Inferior parietal cortex (tissue), 1 donor: ENCODE data around the gene KLHL25.

Experiments used
- DNase-seq: peaks from one replicate; pipeline ENCODE4 v3.0.0-alpha.2; 2016; ENCODE audit errors: extremely low spot score

KLHL25 gene

DNA sequence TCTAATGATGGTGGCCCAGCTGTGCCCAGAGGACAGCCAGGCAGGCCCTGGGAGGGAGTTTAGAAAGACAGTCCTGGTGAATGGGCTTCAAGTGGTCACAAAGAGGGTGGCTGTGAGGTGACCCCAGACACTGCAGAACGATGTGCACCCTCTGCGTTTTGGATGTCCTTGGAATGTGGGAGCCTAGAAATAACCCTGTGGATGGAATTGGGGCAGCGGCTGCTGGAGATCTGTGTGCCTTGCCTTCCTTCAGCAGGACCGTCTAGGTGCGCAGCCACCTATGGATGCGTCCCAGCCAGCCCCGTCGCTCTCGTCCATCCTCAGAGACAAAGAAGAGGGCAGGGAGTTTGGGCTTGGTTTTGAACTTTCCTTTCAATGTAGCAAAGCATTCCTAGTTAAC, 46.5 kb downstream of the KLHL25 start:
- DNase-seq = no peak

DNA sequence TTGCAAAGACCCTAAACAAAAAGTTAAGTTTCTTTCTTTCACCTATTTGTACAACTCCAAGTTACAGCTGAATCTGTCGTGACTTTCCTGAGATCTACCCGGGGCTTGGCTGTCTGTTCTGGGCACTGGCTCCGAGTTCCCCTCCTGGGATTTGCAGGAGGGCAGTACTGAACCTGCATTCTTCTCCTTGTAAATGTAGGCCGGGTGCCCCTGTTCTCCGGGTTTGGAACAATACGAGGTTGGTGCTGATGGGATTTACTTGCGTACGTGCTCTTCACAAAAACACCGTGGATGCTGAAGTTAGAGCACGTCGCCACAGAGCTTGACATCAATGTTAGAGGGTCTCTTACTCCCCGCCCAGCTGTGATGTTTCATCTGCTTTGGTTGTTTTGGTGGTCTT, 48.1 kb downstream of the KLHL25 start:
- DNase-seq = no peak

DNA sequence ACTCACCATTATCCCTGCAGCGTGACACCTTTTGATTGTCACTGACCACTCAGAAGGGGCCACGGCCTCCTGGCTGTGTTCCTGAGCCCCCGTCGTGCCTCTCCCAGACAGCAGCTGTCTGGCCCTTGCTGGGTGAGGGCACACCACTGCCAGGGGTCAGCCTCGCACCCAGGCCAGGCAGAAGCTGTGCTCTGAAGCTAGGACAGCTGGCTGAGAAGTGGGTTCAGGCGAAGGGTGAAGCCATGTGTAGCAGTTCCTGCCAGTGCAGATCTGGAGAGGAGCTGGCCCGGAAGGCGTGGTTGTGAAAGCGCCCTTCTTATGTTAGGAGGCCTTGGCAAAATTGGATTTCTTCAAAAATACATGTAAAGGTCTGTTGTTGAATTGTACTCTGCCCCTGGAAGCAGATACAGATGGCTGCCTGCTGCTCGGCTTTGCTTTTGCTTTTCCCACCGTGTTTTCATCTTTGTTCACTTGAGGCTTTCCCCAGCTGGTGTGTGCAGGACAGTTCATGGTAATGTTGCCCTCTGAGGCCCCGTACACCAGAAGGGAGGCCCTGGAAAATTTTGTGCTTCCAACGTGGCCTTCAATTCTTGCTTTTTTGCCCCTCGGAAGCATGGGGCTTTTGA, 49.1 kb downstream of the KLHL25 start:
- no peak for DNase-seq

DNA sequence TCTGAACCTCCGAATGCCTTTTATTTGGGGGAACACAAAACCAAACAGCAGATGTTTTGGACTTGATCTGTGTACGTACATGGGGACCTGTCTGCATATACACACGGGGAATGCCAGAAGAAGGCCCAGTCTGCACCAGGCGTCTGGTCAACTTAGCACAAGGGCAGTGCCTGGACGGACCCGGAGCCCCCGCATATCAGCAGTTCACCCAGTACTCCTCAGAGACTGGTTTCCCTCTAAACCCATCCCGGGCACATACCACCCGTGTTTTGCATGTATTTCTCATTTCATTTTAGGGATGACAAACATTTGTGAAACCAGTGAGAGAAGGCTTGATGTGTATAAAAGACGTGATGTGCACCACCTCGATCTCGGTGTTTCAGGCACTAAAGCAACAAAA, 49.7 kb downstream of the KLHL25 start:
- no peak for DNase-seq

DNA sequence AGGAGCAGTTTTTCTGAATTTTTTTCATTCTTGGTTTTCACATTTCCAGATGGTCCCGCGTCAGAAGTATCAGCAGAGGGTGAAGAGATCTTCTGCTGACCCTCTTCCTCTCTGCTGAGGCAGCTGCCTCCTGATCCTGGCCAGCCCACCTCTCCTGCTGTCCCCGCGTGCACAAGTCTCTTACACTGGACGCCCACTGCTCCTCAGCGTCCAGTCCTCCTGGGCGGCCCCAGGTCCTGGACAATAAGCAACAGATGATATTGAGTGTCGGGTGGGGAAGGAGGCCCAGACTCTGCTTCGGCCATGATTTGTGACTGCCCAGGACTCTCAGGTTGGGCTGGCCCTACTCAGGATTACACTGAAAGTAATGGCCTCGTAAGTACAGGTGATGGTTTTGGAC, 50.1 kb downstream of the KLHL25 start:
- DNase-seq = no peak

DNA sequence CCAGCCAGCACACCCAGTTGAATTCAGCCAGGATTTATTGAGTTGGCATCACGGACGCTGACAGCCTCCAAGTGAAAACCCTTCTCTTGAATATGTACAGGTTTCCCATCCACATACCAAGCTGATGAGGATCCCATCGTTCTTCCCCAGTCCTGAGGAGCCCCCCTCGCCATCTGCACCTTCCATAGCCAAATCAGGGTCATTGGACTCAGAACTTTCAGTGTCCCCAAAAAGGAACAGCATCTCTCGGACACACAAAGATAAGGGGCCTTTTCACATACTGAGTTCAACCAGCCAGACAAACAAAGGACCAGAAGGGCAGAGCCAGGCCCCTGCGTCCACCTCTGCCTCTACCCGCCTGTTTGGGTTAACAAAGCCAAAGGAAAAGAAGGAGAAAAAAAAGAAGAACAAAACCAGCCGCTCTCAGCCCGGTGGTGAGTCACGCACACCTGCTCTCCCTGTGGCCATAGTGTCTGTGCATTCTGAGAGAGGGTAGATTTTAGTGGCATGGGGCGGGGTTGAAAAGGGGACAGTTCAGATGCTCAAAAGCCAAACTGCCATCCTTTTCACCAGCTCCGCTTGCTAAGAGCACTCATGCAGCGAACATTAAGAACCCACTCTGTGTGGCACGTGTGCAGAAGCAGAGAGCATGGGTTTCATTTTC, 51.2 kb downstream of the KLHL25 start:
- no peak for DNase-seq

DNA sequence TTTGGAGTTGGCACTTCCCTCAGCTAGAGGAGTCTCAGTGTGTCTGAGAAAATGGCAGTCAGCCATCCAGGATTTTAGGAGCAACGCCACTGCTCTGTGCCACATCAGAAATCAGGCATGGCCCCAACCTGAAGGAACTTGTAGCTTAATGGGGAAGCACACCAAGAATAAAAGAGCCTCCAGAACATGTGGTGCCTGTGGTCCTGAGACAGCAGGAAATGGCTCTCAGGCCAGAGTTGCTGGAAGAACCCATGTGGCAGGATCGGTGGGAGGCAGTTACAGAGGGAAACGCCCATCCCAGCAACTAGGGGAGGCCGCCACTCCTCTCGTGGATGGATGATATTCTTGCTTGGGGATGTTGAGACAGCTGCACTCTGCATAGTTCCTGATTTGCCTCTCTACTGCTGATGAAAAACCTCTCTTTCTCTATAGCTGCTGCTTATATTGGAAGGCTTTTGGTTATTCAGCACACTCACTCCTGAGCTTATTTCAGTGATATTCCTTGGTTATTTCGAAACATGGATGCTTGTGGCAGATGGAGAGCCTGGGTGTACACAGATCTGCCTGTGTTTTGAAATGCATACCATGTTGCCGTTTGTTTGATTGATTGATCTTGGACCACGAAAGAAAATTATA, 52.4 kb downstream of the KLHL25 start:
- DNase-seq = peak; percentile 47

DNA sequence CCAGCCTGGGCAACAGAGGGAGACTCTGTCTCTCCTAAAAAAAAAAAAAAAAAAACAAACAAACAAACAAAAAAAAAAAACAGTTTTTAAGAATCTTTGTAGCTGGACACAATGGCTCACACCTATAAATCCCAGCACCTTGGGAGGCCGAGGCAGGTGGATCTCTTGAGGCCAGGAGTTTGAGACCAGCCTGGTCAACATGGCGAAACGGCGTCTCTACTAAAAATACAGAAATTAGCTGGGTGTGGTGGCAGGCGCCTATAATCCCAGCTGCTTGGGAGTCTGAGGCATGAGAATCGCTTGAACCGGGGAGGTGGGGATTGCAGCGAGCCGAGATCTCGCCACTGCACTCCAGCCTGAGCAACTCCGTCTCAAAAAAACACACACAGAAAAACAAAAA, 53.1 kb downstream of the KLHL25 start:
- no peak for DNase-seq

- no peak for DNase-seq
Measured at GRCh38 chr15:85741021-85741421, 53.7 kb downstream of the KLHL25 start.

GRCh38 chr15:85737061-85737460, 57.7 kb downstream of the KLHL25 start:
- no peak for DNase-seq

DNA sequence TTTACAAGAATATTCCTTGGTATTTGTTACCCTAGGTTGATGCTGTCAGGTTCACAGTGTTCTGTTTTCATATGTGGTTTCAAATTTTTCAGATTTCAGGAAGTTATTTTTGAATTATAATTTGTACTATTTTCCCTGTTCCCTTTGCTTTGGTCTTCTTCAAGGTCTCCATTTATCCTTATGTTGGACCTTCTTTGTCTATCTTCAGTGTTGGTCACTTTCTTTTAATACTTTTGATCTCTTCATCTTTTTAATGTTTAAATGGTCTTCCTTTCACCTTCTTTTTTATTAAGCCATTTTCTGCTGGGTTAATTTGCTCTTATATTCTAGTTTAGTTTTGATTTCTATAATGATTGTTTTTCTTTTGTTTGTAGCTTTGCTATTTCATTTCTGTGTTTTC, 61.3 kb downstream of the KLHL25 start:
- DNase-seq = no peak

DNA sequence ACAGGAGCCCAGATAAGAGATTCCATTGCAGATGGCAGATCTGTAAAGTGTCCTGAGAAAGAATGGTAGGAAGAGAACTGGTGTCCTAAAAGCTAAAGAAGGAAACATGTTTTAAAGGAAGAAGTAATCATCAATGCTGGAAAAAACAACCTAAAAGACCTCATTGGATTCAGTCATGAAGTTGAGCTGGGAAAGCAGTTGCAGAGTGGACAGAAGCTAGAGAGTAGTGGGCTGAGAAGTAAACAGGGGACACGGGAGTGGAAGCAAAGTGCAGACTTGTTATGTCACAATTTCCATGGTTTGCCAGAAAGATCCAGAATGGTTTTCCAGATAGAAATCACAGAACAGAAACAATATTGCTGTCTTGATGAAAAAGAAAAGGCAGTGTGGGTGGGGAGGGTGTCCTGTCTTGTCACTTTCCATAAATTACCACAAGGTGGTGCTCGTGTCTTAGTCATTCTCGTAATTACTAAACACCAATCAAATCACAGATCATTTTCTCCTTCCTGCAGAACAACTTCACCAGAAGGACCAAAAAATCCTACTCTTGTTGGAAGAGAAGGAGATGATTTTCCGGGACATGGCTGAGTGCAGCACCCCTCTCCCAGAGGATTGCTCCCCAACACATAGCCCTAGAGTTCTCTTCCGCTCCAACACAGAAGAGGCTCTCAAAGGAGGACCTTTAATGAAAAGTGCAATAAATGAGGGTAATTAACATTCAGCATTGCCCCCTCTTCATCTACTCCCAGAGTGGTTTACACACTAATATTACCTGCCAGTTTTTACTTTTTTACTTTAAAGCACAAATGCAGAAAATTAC, 64.5 kb downstream of the KLHL25 start:
- peak; percentile 87 for DNase-seq

GRCh38 chr15:85727068-85727467, 67.7 kb downstream of the KLHL25 start:
- no peak for DNase-seq

GRCh38 chr15:85726454-85726853, 68.3 kb downstream of the KLHL25 start:
- DNase-seq = no peak

GRCh38 chr15:85725564-85725963, 69.2 kb downstream of the KLHL25 start:
- no peak for DNase-seq

- DNase-seq = no peak
Measured at GRCh38 chr15:85725019-85725418, 69.7 kb downstream of the KLHL25 start.

DNA sequence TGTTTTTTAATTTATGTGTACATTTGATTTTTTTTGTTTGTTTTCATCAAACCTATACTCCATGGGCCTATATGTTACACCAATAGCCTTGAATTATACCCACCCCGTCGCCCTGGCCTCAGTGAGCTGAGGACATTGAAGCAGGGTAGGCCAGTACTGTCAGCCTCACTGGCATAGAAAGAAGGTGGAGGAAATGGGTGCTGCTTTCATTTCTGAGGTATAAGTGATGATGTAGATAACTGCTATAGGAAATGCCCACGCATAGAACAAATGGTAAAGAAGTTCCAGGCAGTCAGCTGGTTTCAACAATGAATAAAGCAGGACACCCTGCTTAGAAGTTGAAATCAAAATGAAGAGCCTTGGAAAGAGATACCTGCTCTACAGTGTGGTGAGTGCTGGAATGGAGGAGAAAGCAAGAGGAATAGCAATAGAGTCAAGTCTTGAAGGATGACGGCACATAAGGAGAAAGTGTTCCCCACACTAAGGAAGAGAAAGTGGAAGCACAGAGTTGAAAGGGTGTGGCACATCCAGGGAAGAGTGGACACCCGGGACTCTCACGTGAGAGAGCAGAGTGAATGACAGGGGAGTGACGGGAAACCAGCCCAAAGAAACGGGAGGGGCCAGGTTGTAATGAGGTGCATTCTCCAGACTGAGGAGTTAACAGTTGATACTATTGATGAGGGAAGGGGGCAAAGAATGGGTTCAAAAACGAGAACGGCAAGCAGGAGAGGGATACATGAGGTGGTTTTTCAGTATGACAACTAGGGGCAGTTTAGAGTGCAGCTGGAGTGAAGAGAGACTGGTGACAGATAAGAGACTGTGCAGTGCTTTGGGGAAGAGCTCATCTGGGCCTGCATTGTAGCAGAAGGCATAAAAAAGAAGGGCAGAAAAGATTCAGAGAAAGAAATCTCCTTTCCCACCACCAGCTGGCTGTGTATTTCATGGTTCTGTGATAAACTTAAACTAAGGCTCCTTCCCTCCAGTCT, 70.5 kb downstream of the KLHL25 start:
- DNase-seq = no peak

DNA sequence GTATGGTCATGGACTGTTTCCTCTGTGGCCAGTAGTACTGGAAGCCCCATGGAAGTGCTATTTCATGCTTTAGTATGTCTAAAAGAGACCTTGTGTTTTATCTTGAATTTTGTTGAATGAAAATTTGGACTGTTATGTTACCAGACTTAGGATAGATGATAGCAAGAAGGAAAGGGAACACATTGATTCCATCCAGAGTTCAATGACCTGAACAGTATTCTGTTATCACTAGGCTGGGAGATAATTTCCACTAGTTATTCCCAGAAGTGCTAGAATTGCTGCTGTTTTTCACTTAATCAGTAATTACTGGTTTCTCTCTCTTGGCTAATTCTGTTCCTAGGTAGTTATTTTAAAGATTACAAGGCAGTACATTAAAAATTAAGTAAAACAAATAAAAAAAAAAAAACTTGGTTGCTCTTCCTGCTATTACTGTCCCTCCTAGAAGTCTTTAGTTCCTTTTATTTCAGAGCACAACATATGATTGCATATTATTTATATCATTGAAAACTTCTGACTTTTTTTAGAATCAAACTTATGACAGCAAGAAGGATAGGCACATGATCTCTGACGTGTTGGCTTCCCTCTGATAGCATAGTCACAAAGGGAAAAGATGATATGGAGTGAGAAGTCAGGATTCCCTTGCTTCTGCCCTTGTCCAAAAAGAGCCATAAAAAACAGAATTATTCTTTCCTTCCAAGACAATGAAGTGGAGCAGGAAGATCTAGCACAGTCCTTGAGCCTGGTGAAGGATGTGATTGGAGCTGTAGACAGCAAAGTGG, 72.2 kb downstream of the KLHL25 start:
- no peak for DNase-seq

DNA sequence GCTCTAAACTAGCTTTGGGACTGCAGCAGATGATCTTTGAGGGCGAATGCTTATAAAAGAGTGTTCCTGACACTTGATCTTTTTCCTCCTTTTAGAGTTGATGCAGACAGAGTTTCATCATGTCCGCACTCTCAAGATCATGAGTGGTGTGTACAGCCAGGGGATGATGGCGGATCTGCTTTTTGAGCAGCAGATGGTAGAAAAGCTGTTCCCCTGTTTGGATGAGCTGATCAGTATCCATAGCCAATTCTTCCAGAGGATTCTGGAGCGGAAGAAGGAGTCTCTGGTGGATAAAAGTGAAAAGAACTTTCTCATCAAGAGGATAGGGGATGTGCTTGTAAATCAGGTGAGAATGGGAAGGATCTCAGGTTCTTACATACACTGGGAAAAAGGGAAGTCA, 75.7 kb downstream of the KLHL25 start:
- no peak for DNase-seq

DNA sequence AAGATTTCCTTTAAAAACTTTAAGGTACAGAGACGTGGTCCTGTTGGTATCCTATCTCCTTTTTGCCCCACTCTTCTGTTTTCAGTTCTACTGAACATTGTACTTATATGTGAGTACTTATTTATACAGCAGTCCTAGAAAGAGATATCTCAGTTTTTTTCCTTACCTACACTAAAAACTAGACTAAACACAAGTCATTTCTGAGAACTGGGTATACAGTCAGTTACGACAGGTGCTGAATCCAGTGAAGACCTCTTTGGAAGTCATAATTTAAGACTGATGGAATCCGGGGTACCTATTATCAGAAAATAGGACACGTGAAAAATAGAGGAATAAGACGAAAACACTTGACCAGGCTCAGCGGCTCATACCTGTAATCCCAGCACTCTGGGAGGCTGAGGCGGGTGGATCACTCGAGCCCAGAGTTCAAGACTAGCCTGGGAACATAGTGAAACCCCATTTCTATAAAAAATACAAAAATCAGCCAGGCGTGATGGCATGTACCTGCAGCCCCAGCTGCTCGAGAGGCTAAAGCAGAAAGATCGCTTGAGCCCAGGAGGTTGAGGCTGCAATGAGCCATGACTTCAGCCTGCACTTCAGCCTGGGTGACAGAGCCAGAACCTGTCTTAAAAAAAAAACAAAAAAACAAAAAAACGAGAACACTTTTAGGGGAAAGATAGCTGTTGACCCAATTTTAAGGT, 76.3 kb downstream of the KLHL25 start:
- DNase-seq = no peak
